Measurements from ENCODE around the gene KRTAP10-12.

- TF ChIP-seq, protein P1, sequence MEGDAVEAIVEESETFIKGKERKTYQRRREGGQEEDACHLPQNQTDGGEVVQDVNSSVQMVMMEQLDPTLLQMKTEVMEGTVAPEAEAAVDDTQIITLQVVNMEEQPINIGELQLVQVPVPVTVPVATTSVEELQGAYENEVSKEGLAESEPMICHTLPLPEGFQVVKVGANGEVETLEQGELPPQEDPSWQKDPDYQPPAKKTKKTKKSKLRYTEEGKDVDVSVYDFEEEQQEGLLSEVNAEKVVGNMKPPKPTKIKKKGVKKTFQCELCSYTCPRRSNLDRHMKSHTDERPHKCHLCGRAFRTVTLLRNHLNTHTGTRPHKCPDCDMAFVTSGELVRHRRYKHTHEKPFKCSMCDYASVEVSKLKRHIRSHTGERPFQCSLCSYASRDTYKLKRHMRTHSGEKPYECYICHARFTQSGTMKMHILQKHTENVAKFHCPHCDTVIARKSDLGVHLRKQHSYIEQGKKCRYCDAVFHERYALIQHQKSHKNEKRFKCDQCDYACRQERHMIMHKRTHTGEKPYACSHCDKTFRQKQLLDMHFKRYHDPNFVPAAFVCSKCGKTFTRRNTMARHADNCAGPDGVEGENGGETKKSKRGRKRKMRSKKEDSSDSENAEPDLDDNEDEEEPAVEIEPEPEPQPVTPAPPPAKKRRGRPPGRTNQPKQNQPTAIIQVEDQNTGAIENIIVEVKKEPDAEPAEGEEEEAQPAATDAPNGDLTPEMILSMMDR (IDR thresholded peaks at IDR 0.05), result no peak
- no peak for TF ChIP-seq POLR2A (IDR thresholded peaks at IDR 0.05)
Measured at GRCh38 chr21:44718093-44718492, 21.1 kb downstream of the KRTAP10-12 start.

All from tibial nerve (tissue), 3 donors.